SK-N-SH (cell line): ENCODE data around the gene CDH2. TPM values are rescaled to one million over a fixed set of nuclear protein-coding genes. Genes with fewer than 3 reads are reported as not detected.
A peak's percentile ranks its signal among the peaks of the same experiment; 100 is the strongest.

Experiments
- CTCF ChIA-PET: fragments of 300-600, 350-600 bp; formaldehyde crosslinking; extraction: SDS; loops from one replicate; lab custom pipeline; 2021; lab: Yijun Ruan, JAX
- POLR2A ChIA-PET: fragments of 350-600 bp; sonication (Branson Sonifier 250); formaldehyde crosslinking; extraction: SDS; loops from one replicate; lab custom pipeline; 2020; ENCODE audit warnings: antibody characterized with exemption, inconsistent platforms; lab: Yijun Ruan, JAX
- DNase-seq: peaks from one replicate; pipeline ENCODE4 v3.0.0; 2012
- H2AFZ ChIP-seq: fragments of 200-600 bp; sonication (generic); 2 replicates; pipeline ENCODE4 v1.8.1; 2016; ENCODE audit warnings: antibody characterized with exemption, mild to moderate bottlenecking, low read depth
- H3F3A ChIP-seq: fragments of 200-600 bp; sonication (generic); replicated peaks from 2 replicates; pipeline ENCODE3; 2016; ENCODE audit warnings: antibody characterized with exemption, mild to moderate bottlenecking; ENCODE audit not compliant: insufficient read depth
- H3K27ac ChIP-seq, 2 experiments: fragments of 200-500 bp in 1 of 2; fragments of 200-600 bp in 1 of 2; sonication (Bioruptor generic) in 1 of 2; sonication (generic), shearing (Covaris generic) in 1 of 2; 2 replicates each; pipeline versions ENCODE4 v1.5.1 to v1.6.1; 2014 to 2016; ENCODE audit warnings: low read depth in 2 of 2, inconsistent platforms in 1 of 2, low read length in 1 of 2, mild to moderate bottlenecking in 1 of 2, mixed read lengths in 1 of 2
- H3K27me3 ChIP-seq: fragments of 200-600 bp; sonication (generic), shearing (Covaris generic); 2 replicates; pipeline ENCODE4 v1.6.1; 2016; ENCODE audit warnings: mixed run types; ENCODE audit not compliant: insufficient read depth
- H3K36me3 ChIP-seq, 2 experiments: fragments of 200-500 bp in 1 of 2; fragments of 200-600 bp in 1 of 2; sonication (Bioruptor generic) in 1 of 2; sonication (generic) in 1 of 2; replicated peaks in 1 of 2; 2 replicates each; pipeline versions ENCODE3 to v1.5.1; 2014 to 2016; ENCODE audit warnings: low read length in 1 of 2, mild to moderate bottlenecking in 1 of 2; ENCODE audit not compliant: insufficient read depth in 2 of 2, control insufficient read depth in 1 of 2
- H3K4me1 ChIP-seq, 2 experiments: fragments of 200-500 bp in 1 of 2; fragments of 200-600 bp in 1 of 2; sonication (Bioruptor generic) in 1 of 2; sonication (generic), shearing (Covaris generic) in 1 of 2; 2 replicates each; pipeline versions ENCODE4 v1.5.1 to v1.6.1; 2014 to 2016; ENCODE audit warnings: low read depth in 1 of 2, low read length in 1 of 2, mixed run types in 1 of 2; ENCODE audit not compliant: insufficient read depth in 2 of 2, control insufficient read depth in 1 of 2
- H3K4me2 ChIP-seq: fragments of 200-600 bp; sonication (generic), shearing (Covaris generic); 2 replicates; pipeline ENCODE4 v1.6.1; 2017; ENCODE audit warnings: mixed run types
- H3K4me3 ChIP-seq, 2 experiments: fragments of 200-500 bp in 1 of 2; fragments of 200-600 bp in 1 of 2; sonication (Bioruptor generic) in 1 of 2; sonication (generic), shearing (Covaris generic) in 1 of 2; 2 replicates each; pipeline versions ENCODE4 v1.5.1 to v1.8.1; 2014 to 2016; ENCODE audit warnings: low read depth in 2 of 2, inconsistent platforms in 1 of 2, low read length in 1 of 2, mild to moderate bottlenecking in 1 of 2, mixed read lengths in 1 of 2, moderate library complexity in 1 of 2
- H3K79me2 ChIP-seq: fragments of 200-600 bp; sonication (generic); 2 replicates; pipeline ENCODE4 v1.8.1; 2017; ENCODE audit warnings: mild to moderate bottlenecking; ENCODE audit not compliant: insufficient read depth
- H3K9ac ChIP-seq: fragments of 200-600 bp; sonication (generic); 2 replicates; pipeline ENCODE4 v1.6.1; 2017; ENCODE audit warnings: mixed run types
- H3K9me2 ChIP-seq: fragments of 200-600 bp; sonication (generic); 2 replicates; pipeline ENCODE4 v1.6.1; 2017; ENCODE audit warnings: mixed run types
- H3K9me3 ChIP-seq: fragments of 200-600 bp; sonication (generic); 2 replicates; pipeline ENCODE4 v1.6.1; 2017; ENCODE audit warnings: mixed run types, mild to moderate bottlenecking, moderate library complexity
- H4K20me1 ChIP-seq: fragments of 200-600 bp; sonication (generic); 2 replicates; pipeline ENCODE4 v1.6.1; 2017; ENCODE audit warnings: mild to moderate bottlenecking, mixed run types; ENCODE audit not compliant: insufficient read depth
- EP300 ChIP-seq, 2 experiments: IDR thresholded peaks; 2 replicates each; pipeline versions ENCODE4 v1.4.0 to v1.6.1; 2012; ENCODE audit warnings: borderline replicate concordance in 1 of 2, low read depth in 1 of 2, low read length in 1 of 2
- FOSL2 ChIP-seq: IDR thresholded peaks from 2 replicates; pipeline ENCODE4 v1.4.0; 2012; ENCODE audit warnings: low read depth, mild to moderate bottlenecking, moderate library complexity, borderline replicate concordance
- FOXM1 ChIP-seq: IDR thresholded peaks from 2 replicates; pipeline ENCODE4 v1.4.0; 2012; ENCODE audit warnings: low read depth, mild to moderate bottlenecking
- GATA2 ChIP-seq: sonication (generic); formaldehyde crosslinking; IDR thresholded peaks from 2 replicates; pipeline ENCODE4 v1.5.0; 2020; ENCODE audit warnings: mild to moderate bottlenecking, missing genetic modification reagents
- IRF3 ChIP-seq: fragments of 150-350 bp; IDR thresholded peaks from 2 replicates; pipeline ENCODE4 v1.6.1; 2016; ENCODE audit warnings: mild to moderate bottlenecking, low read depth, low read length
- MAX ChIP-seq: IDR thresholded peaks from 2 replicates; pipeline ENCODE4 v1.4.0; 2012; ENCODE audit warnings: low read depth
- MXI1 ChIP-seq: IDR thresholded peaks from 2 replicates; pipeline ENCODE4 v1.6.1; 2012; ENCODE audit warnings: mild to moderate bottlenecking, low read depth, low read length, improper control_type of control experiment
- POLR2AphosphoS5 ChIP-seq: IDR thresholded peaks from 2 replicates; pipeline ENCODE4 v1.6.1; 2012; ENCODE audit warnings: low read depth, low read length
- REST ChIP-seq: IDR thresholded peaks from 2 replicates; pipeline ENCODE4 v1.6.1; 2012; ENCODE audit warnings: mild to moderate bottlenecking, low read depth, low read length, moderate library complexity
- RXRA ChIP-seq: IDR thresholded peaks from 2 replicates; pipeline ENCODE4 v1.4.0; 2012; ENCODE audit warnings: low read depth, mild to moderate bottlenecking, borderline replicate concordance
- SIN3A ChIP-seq: IDR thresholded peaks from 2 replicates; pipeline ENCODE4 v1.6.1; 2012; ENCODE audit warnings: low read depth, mild to moderate bottlenecking, low read length, moderate library complexity, borderline replicate concordance
- TCF12 ChIP-seq: IDR thresholded peaks from 2 replicates; pipeline ENCODE4 v1.4.0; 2012
- TEAD4 ChIP-seq: IDR thresholded peaks from 2 replicates; pipeline ENCODE4 v1.4.0; 2012; ENCODE audit warnings: mild to moderate bottlenecking, borderline replicate concordance; ENCODE audit not compliant: insufficient read depth
- USF2 ChIP-seq: fragments of 150-350 bp; IDR thresholded peaks from 2 replicates; pipeline ENCODE4 v1.6.1; 2017; ENCODE audit warnings: antibody characterized with exemption, low read length, low read depth, borderline replicate concordance
- YY1 ChIP-seq: IDR thresholded peaks from 2 replicates; pipeline ENCODE4 v1.4.0; 2012; ENCODE audit warnings: low read depth, mild to moderate bottlenecking
- WGBS: methylation state at CpG from one replicate; pipeline ENCODE4 v1.1.6; 2017; ENCODE audit warnings: low lambda C conversion rate; 5-methylcytosine and 5-hydroxymethylcytosine counted together
- polyA plus RNA-seq, 3 experiments: library from polyadenylated mRNA; depleted of rRNA; stranded (reverse); fragments of >200 nt; gene quantifications; 2 replicates each; pipeline ENCODE4 v1.2.3, GENCODE V29; 2012

CDH2 gene
- polyA plus RNA-seq, 1 of the 3 experiments (the other 2 are of a cell fraction) = 146 TPM

- Histone ChIP-seq H3K9ac (0 out of 2 replicates have a peak overlapping the region, but pooled peaks have one; percentile 3), H3K79me2 (peaks cover 100% of the 10 kb centered on the region), H3K27ac (peak overlapping the region in 1 of 2 experiments; percentile 46; a peak in 2 of 4 replicates), H3K27me3 (no peaks in the 10 kb centered on the region), H3K4me3 (peak overlapping the region in 1 of 2 experiments; percentile 18; a peak in 1 of 4 replicates), H3K4me2 (peak overlapping the region; percentile 46), H3K36me3 (peaks cover 16 to 51% of the 10 kb centered on the region in 2 experiments), H3F3A (peaks cover 14% of the 10 kb centered on the region), H4K20me1 (peaks cover 47% of the 10 kb centered on the region), H3K9me2 (no peaks in the 10 kb centered on the region), H3K4me1 (peaks cover 8 to 14% of the 10 kb centered on the region in 2 experiments; a peak in 3 of 4 replicates), H3K9me3 (no peaks in the 10 kb centered on the region), H2AFZ (no peak overlapping the region)
- POLR2A ChIA-PET = no interaction called here
- no peak for TF ChIP-seq MXI1
- no peak for TF ChIP-seq USF2
- TF ChIP-seq GATA2 (CRISPR knock-in tag) = peak; percentile 44; the same call in 1 of the 2 replicates
- peak; percentile 13; the same call in 1 of the 2 replicates for TF ChIP-seq TCF12
- 49% methylated on average over 3 of the region's 3 CpGs for WGBS
- DNase-seq = no peak
- CTCF ChIA-PET = no interaction called here
Observed at GRCh38 chr18:28123401-28124030, 53.4 kb downstream of the CDH2 start.

- Histone ChIP-seq H3F3A (peaks cover 32% of the 10 kb centered on the region), H3K4me2 (no peak overlapping the region), H2AFZ (no peak overlapping the region), H3K9me3 (no peaks in the 10 kb centered on the region), H3K27ac (peak overlapping the region in 1 of 2 experiments; percentile 33; a peak in 1 of 4 replicates), H3K4me3 (no peak overlapping the region), H3K36me3 (peaks cover 16 to 46% of the 10 kb centered on the region in 2 experiments), H4K20me1 (peaks cover 25% of the 10 kb centered on the region; the same call in 1 of the 2 replicates), H3K9ac (no peak overlapping the region), H3K9me2 (no peaks in the 10 kb centered on the region), H3K27me3 (no peaks in the 10 kb centered on the region), H3K4me1 (peaks cover 9 to 17% of the 10 kb centered on the region in 2 experiments; a peak in 2 of 4 replicates), H3K79me2 (peaks cover 100% of the 10 kb centered on the region)
- 86% methylated on average over 2 of the region's 2 CpGs for WGBS
- no peak for DNase-seq
- CTCF ChIA-PET = interaction anchor here (1.4 kb wide), 1 partner anchor 37 kb away, joined by 3 read pairs; no protein-coding TSS in a partner anchor
- POLR2A ChIA-PET = interaction anchor here (0.8 kb wide), 1 partner anchor 56 kb away, joined by 3 read pairs; the partner anchor contains the start of gene CDH2
- no peak for TF ChIP-seq YY1
- TF ChIP-seq USF2 = no peak
- TF ChIP-seq FOSL2 = no peak
- TF ChIP-seq EP300 (IDR thresholded peaks at IDR 0.05; ENCODE audit: borderline replicate concordance in 1 of 2, low read depth in 1 of 2, low read length in 1 of 2) = no peak
- no peak for TF ChIP-seq POLR2AphosphoS5
- no peak for TF ChIP-seq FOXM1
- no peak for TF ChIP-seq TEAD4
- TF ChIP-seq MAX = no peak
- TF ChIP-seq SIN3A = no peak
- TF ChIP-seq IRF3 = no peak
- TF ChIP-seq TCF12 = no peak
- TF ChIP-seq MXI1 = no peak
- no peak for TF ChIP-seq RXRA
- TF ChIP-seq REST = no peak
Observed at GRCh38 chr18:28120828-28121515, 56.0 kb downstream of the CDH2 start.
